Endothelial cell (in vitro differentiated cells): ENCODE data around the gene OR6K2. TPM values are rescaled to one million over a fixed set of nuclear protein-coding genes. Genes with fewer than 3 reads are reported as not detected.

Experiments
- DNase-seq: peaks from one replicate; pipeline ENCODE4 v3.0.0; 2021; ENCODE audit warnings: low spot score
- H3K27ac Mint-ChIP-seq: one replicate; pipeline ENCODE4 v1.8.0; 2021; ENCODE audit warnings: mixed read lengths, inconsistent platforms; ENCODE audit not compliant: unreplicated experiment
- H3K27me3 Mint-ChIP-seq: one replicate; pipeline ENCODE4 v1.8.0; 2021; ENCODE audit warnings: mild to moderate bottlenecking, moderate library complexity, mixed read lengths, inconsistent platforms; ENCODE audit not compliant: unreplicated experiment
- H3K36me3 Mint-ChIP-seq: one replicate; pipeline ENCODE4 v1.8.0; 2021; ENCODE audit warnings: mild to moderate bottlenecking, low read depth, mixed read lengths, inconsistent platforms; ENCODE audit not compliant: unreplicated experiment
- H3K4me1 Mint-ChIP-seq: one replicate; pipeline ENCODE4 v1.8.0; 2021; ENCODE audit warnings: mild to moderate bottlenecking, mixed read lengths, inconsistent platforms; ENCODE audit not compliant: unreplicated experiment
- H3K4me3 Mint-ChIP-seq: one replicate; pipeline ENCODE4 v1.8.0; 2021; ENCODE audit warnings: mild to moderate bottlenecking, mixed read lengths, inconsistent platforms; ENCODE audit not compliant: unreplicated experiment
- H3K9me3 Mint-ChIP-seq: one replicate; pipeline ENCODE4 v1.8.0; 2021; ENCODE audit warnings: mixed read lengths, inconsistent platforms; ENCODE audit not compliant: unreplicated experiment
- CTCF ChIP-seq: fragments of 200-600 bp; sonication (generic); IDR thresholded peaks from one replicate; pipeline ENCODE4 v1.5.0; 2021; ENCODE audit warnings: antibody characterized with exemption; ENCODE audit not compliant: unreplicated experiment
- long read RNA-seq: library from polyadenylated mRNA; unstranded; transcript quantifications from one replicate; pipeline ENCODE4 v2.0.0, GENCODE V29; 2020; ENCODE audit not compliant: unreplicated experiment
- total RNA-seq: library from RNA; stranded (reverse); fragmentation: NEBNext Ultra II Directional; extraction: Animal tissue kit (Norgen Biotek cat#: 25700); gene quantifications from one replicate; pipeline ENCODE4 v1.2.1, GENCODE V29; 2021; ENCODE audit not compliant: unreplicated experiment

The OR6K2 gene
- total RNA-seq, result not detected
- long read RNA-seq, result 0 reads

- DNase-seq, result no peak
- Mint-ChIP-seq H3K4me1 (no peaks in the 10 kb centered on the region), H3K9me3 (no peaks in the 10 kb centered on the region), H3K36me3 (no peaks in the 10 kb centered on the region), H3K27ac (no peak within 1 kb of the TSS), H3K4me3 (no peak within 1 kb of the TSS), H3K27me3 (peaks cover 1% of the 10 kb centered on the region)
- TF ChIP-seq CTCF, result no peak
Observed at GRCh38 chr1:158700552-158700951, at the start of gene OR6K2. OR6K2 (minus strand) TSS chr1:158700652; CDS start chr1:158700652, 0 bp downstream.

GRCh38 chr1:158735848-158736247, 35.4 kb upstream of the OR6K2 start:
- Mint-ChIP-seq H3K9me3 (no peaks in the 10 kb centered on the region), H3K4me1 (peaks cover 8% of the 10 kb centered on the region), H3K36me3 (no peaks in the 10 kb centered on the region), H3K27me3 (no peaks in the 10 kb centered on the region), H3K27ac (no peak overlapping the region), H3K4me3 (no peak overlapping the region)
- no peak for TF ChIP-seq CTCF
- DNase-seq, result no peak

- Mint-ChIP-seq H3K36me3 (no peaks in the 10 kb centered on the region), H3K9me3 (no peaks in the 10 kb centered on the region), H3K4me3 (no peak overlapping the region), H3K27ac (no peak overlapping the region), H3K4me1 (peaks cover 8% of the 10 kb centered on the region), H3K27me3 (no peaks in the 10 kb centered on the region)
- DNase-seq, result no peak
- TF ChIP-seq CTCF, result no peak
Observed at GRCh38 chr1:158732524-158732923, 32.1 kb upstream of the OR6K2 start.

DNA sequence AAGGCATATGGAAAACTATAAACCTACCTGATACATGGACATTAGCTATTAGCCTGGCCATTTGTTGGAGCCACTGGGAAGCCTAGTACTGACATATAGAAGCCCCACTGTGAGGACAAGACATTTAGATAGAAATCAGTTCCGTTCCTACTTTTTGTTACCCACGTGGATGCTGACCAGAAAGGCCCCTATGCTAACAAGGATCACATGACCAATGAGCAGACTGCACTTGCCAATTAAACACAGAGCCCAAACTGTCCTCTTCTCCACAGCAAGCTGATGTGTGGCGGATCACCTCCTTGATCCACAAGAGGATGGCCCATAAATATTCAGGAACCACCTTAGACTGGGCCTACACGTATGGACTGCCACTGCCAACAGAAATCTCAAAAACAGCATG, 31.3 kb upstream of the OR6K2 start:
- Mint-ChIP-seq H3K27me3 (no peaks in the 10 kb centered on the region), H3K27ac (no peak overlapping the region), H3K4me3 (no peak overlapping the region), H3K9me3 (no peaks in the 10 kb centered on the region), H3K4me1 (peaks cover 8% of the 10 kb centered on the region), H3K36me3 (no peaks in the 10 kb centered on the region)
- no peak for TF ChIP-seq CTCF
- no peak for DNase-seq

- Mint-ChIP-seq H3K9me3 (no peaks in the 10 kb centered on the region), H3K4me1 (peaks cover 8% of the 10 kb centered on the region), H3K36me3 (no peaks in the 10 kb centered on the region), H3K27ac (no peak overlapping the region), H3K27me3 (no peaks in the 10 kb centered on the region), H3K4me3 (no peak overlapping the region)
- DNase-seq, result no peak
- no peak for TF ChIP-seq CTCF
Observed at GRCh38 chr1:158730453-158730852, 30.0 kb upstream of the OR6K2 start.
